ENCODE data around the gene RAB44.
A peak's percentile ranks its signal among the peaks of the same experiment; 100 is the strongest.

RAB44 gene

GRCh38 chr6:36683656-36684446 is 13.8 kb upstream of the RAB44 start:
- H3K27me3 ChIP-seq (ENCODE audit: control insufficient read depth, low read length): peaks cover 19% of the 10 kb centered on the region
- H3K9me3 ChIP-seq (ENCODE audit: control insufficient read depth, insufficient read depth, low read length): no peaks in the 10 kb centered on the region
- no peaks in the 10 kb centered on the region for H4K20me1 ChIP-seq (ENCODE audit: control insufficient read depth, insufficient read depth, low read depth, low read length)
- H3F3A ChIP-seq (ENCODE audit: control insufficient read depth, insufficient read depth): peaks cover 26% of the 10 kb centered on the region
- H3K4me3 ChIP-seq (ENCODE audit: low read length): peak overlapping the region; percentile 96
- TF ChIP-seq CTCF (IDR thresholded peaks at IDR 0.05; ENCODE audit: low read depth, low read length, poor library complexity, severe bottlenecking) (no peak), EZH2phosphoT487 (IDR thresholded peaks at IDR 0.05; ENCODE audit: borderline replicate concordance, low read length) (no peak)
- peaks cover 49% of the 10 kb centered on the region for H3K79me2 ChIP-seq (ENCODE audit: control insufficient read depth, low read length)
- peak overlapping the region; percentile 89 for H3K27ac ChIP-seq (ENCODE audit: low read depth, low read length)
- H3K9me2 ChIP-seq (replicated peaks; ENCODE audit: control insufficient read depth, low read length): no peaks in the 10 kb centered on the region
- peaks cover 62% of the 10 kb centered on the region for H3K36me3 ChIP-seq (ENCODE audit: control insufficient read depth, low read length)
- peak overlapping the region; percentile 96 for H3K4me2 ChIP-seq (ENCODE audit: low read length)
- H3K4me1 ChIP-seq (ENCODE audit: control insufficient read depth, low read length): peaks cover 93% of the 10 kb centered on the region

GRCh38 chr6:36684447-36684812 is 13.2 kb upstream of the RAB44 start:
- Histone ChIP-seq H3K79me2 (ENCODE audit: control insufficient read depth, low read length) (peaks cover 43% of the 10 kb centered on the region), H3K4me1 (ENCODE audit: control insufficient read depth, low read length) (peaks cover 92% of the 10 kb centered on the region), H3K27ac (ENCODE audit: low read depth, low read length) (no peak overlapping the region), H3K9me2 (replicated peaks; ENCODE audit: control insufficient read depth, low read length) (no peaks in the 10 kb centered on the region), H4K20me1 (ENCODE audit: control insufficient read depth, insufficient read depth, low read depth, low read length) (no peaks in the 10 kb centered on the region), H3K4me3 (ENCODE audit: low read length) (no peak overlapping the region), H3K36me3 (ENCODE audit: control insufficient read depth, low read length) (peaks cover 56% of the 10 kb centered on the region), H3F3A (ENCODE audit: control insufficient read depth, insufficient read depth) (peaks cover 26% of the 10 kb centered on the region), H3K4me2 (ENCODE audit: low read length) (no peak overlapping the region), H3K9me3 (ENCODE audit: control insufficient read depth, insufficient read depth, low read length) (no peaks in the 10 kb centered on the region), H3K27me3 (ENCODE audit: control insufficient read depth, low read length) (peaks cover 13% of the 10 kb centered on the region)
- TF ChIP-seq CTCF (IDR thresholded peaks at IDR 0.05; ENCODE audit: low read depth, low read length, poor library complexity, severe bottlenecking) (no peak), EZH2phosphoT487 (IDR thresholded peaks at IDR 0.05; ENCODE audit: borderline replicate concordance, low read length) (no peak)

GRCh38 chr6:36685166-36685924 is 12.3 kb upstream of the RAB44 start:
- H3F3A ChIP-seq (ENCODE audit: control insufficient read depth, insufficient read depth): peaks cover 26% of the 10 kb centered on the region
- no peaks in the 10 kb centered on the region for H4K20me1 ChIP-seq (ENCODE audit: control insufficient read depth, insufficient read depth, low read depth, low read length)
- H3K79me2 ChIP-seq (ENCODE audit: control insufficient read depth, low read length): peaks cover 37% of the 10 kb centered on the region
- no peak overlapping the region for H3K4me3 ChIP-seq (ENCODE audit: low read length)
- no peaks in the 10 kb centered on the region for H3K9me2 ChIP-seq (replicated peaks; ENCODE audit: control insufficient read depth, low read length)
- peaks cover 7% of the 10 kb centered on the region; the same call in 1 of the 2 replicates for H3K27me3 ChIP-seq (ENCODE audit: control insufficient read depth, low read length)
- TF ChIP-seq EZH2phosphoT487 (IDR thresholded peaks at IDR 0.05; ENCODE audit: borderline replicate concordance, low read length): no peak
- TF ChIP-seq CTCF (IDR thresholded peaks at IDR 0.05; ENCODE audit: low read depth, low read length, poor library complexity, severe bottlenecking): no peak
- no peak overlapping the region for H3K4me2 ChIP-seq (ENCODE audit: low read length)
- peaks cover 94% of the 10 kb centered on the region for H3K4me1 ChIP-seq (ENCODE audit: control insufficient read depth, low read length)
- H3K36me3 ChIP-seq (ENCODE audit: control insufficient read depth, low read length): peaks cover 52% of the 10 kb centered on the region
- no peak overlapping the region for H3K27ac ChIP-seq (ENCODE audit: low read depth, low read length)
- H3K9me3 ChIP-seq (ENCODE audit: control insufficient read depth, insufficient read depth, low read length): no peaks in the 10 kb centered on the region
